CD4-positive, alpha-beta T cell treated with Interleukin-12 subunit alpha and Interleukin-12 subunit beta, for 1 hour (primary cell): Measurements from ENCODE around the gene B9D1.

Source experiments
- DNase-seq: peaks from one replicate; pipeline ENCODE4 v3.0.0-alpha.2; 2020

Gene B9D1

GRCh38 chr17:19299214-19299747, 63.2 kb downstream of the B9D1 start:
- DNase-seq = no peak

GRCh38 chr17:19298569-19299213, 63.8 kb downstream of the B9D1 start:
- DNase-seq = no peak

DNA sequence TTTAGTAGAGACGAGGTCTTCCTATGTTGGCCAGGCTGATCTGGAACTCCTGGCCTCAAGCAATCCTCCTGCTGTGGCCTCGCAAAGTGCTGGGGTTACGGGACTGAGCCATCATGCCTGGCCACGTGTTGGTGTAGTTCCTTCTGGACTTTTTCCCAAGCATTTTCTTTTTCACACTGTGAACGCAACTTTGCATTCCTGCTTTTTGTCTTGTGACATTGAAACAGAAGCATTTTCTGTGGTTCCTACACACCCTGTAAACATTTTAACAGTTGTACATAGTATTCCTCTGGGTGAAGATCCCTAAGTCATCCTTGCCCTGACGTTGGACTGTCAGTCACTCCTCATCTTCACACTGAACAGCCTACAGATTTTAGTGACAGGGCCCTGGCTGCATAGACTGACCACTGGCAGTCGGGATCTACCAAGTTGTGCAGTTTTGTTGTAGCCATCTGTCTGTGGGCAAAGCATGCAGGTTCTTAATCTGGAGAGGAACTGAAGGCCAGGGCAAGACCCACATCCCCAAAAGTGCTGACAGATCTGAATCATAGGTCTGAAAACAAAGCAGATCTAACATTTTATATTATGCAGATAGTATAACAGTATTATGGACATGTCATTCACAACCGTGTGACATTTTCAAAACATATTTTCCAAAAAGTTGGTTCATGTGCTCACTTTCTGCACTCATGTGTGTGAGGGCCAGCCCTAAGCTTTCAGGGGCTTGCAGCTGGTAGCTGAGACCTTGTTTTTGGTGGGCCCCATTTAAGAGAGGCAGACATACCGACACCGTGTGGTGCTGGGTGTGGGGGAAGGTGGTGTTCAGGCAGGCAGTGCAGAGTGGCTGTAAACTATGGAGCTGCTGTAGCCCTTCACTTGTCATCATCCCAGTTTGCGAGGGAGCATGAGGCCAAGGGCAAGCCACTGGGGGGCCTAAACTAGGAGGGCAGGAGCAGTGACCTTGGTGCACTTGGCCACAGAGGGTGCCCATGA, 65.4 kb downstream of the B9D1 start:
- no peak for DNase-seq

- DNase-seq = no peak
These were observed 66.9 kb downstream of the B9D1 start for GRCh38 chr17:19295473-19296135.

DNA sequence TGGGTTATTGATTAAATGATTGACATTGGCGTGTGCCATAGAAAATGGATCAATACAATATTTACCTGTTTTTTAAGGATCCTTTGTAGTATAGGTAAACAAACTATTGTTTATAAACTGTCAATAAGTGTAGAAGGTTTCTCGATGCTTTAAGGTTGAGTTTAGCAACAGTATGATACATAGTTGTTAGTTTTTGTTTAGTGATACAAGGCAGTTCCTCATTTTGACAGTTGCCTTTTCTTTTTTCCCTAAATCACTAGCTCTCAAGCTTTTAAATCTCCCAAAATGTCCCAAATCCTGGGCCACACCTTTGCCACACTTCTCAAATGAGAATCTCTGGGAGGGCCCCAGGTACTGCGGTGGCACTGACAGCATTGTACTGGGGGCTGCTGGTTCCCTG, 68.1 kb downstream of the B9D1 start:
- DNase-seq = no peak
